ENCODE results near the gene POLR1E.
A peak's percentile ranks its signal among the peaks of the same experiment; 100 is the strongest.

Gene POLR1E

DNA sequence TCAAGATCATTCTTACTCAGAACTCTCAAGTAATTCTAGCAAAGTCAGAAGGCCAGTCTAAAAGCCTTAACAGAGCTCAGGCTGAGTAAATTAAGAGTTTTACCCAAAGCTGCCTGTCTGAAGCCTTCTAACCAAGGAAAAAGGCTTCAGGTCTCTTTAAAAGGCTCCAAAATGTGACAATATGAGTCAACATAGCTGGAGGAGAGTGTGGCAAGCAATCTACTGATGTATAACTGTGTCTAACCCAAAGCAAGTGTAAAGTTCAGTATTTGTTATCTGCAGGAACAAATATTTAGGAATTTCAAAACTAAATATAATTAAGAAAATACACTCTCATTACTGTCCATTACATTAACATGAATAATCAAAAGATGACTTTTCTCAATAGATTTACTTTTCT is 31.5 kb upstream of the POLR1E start:
- TF ChIP-seq MYC (IDR thresholded peaks at IDR 0.05; ENCODE audit: low read depth, low read length) (no peak), POLR2A (IDR thresholded peaks at IDR 0.05; ENCODE audit: extremely low read depth, insufficient read length) (no peak)
- TF ChIP-seq, protein P1, sequence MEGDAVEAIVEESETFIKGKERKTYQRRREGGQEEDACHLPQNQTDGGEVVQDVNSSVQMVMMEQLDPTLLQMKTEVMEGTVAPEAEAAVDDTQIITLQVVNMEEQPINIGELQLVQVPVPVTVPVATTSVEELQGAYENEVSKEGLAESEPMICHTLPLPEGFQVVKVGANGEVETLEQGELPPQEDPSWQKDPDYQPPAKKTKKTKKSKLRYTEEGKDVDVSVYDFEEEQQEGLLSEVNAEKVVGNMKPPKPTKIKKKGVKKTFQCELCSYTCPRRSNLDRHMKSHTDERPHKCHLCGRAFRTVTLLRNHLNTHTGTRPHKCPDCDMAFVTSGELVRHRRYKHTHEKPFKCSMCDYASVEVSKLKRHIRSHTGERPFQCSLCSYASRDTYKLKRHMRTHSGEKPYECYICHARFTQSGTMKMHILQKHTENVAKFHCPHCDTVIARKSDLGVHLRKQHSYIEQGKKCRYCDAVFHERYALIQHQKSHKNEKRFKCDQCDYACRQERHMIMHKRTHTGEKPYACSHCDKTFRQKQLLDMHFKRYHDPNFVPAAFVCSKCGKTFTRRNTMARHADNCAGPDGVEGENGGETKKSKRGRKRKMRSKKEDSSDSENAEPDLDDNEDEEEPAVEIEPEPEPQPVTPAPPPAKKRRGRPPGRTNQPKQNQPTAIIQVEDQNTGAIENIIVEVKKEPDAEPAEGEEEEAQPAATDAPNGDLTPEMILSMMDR (IDR thresholded peaks at IDR 0.05; ENCODE audit: low read depth, low read length): no peak
- TF ChIP-seq, protein P2, sequence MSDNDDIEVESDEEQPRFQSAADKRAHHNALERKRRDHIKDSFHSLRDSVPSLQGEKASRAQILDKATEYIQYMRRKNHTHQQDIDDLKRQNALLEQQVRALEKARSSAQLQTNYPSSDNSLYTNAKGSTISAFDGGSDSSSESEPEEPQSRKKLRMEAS (IDR thresholded peaks at IDR 0.05; ENCODE audit: low read depth, low read length): no peak
- no peak for DNase-seq (ENCODE audit: low read depth)
- no peak overlapping the region for H3K4me3 ChIP-seq (ENCODE audit: low read depth, low read length)

GRCh38 chr9:37455884-37456647 is 29.7 kb upstream of the POLR1E start:
- DNase-seq (ENCODE audit: low read depth): no peak
- TF ChIP-seq MYC (IDR thresholded peaks at IDR 0.05; ENCODE audit: low read depth, low read length) (no peak), POLR2A (IDR thresholded peaks at IDR 0.05; ENCODE audit: extremely low read depth, insufficient read length) (no peak)
- TF ChIP-seq, protein P2 (IDR thresholded peaks at IDR 0.05; ENCODE audit: low read depth, low read length): no peak
- TF ChIP-seq, protein P1 (IDR thresholded peaks at IDR 0.05; ENCODE audit: low read depth, low read length): no peak
- H3K4me3 ChIP-seq (ENCODE audit: low read depth, low read length): no peak overlapping the region

- TF ChIP-seq, protein P2 (IDR thresholded peaks at IDR 0.05; ENCODE audit: low read depth, low read length): no peak
- no peak for DNase-seq (ENCODE audit: low read depth)
- no peak overlapping the region for H3K4me3 ChIP-seq (ENCODE audit: low read depth, low read length)
These were observed 28.9 kb upstream of the POLR1E start for GRCh38 chr9:37456817-37457216.

DNA sequence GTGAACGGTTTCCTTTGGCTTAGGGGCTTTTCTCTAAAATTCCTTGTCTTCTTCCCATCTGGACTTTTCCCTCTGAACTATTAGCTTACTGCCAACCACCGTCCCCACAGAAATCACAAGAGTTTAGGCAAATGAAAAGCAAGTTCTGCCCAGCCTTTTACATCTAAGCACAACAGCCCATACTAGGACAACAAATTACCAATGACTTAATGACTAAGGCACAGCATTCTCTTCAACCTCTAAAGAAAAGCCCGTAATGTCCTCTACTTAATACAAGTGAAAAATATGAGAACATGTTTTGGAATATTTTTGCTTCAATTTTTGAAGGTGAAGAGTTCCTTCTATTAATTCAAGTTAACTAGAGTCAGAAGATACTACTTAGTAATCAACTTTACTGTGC is 21.7 kb upstream of the POLR1E start:
- H3K4me3 ChIP-seq (ENCODE audit: low read depth, low read length): peak overlapping the region; percentile 82
- TF ChIP-seq POLR2A (IDR thresholded peaks at IDR 0.05; ENCODE audit: extremely low read depth, insufficient read length): no peak
- TF ChIP-seq, protein P1 (IDR thresholded peaks at IDR 0.05; ENCODE audit: low read depth, low read length): no peak
- TF ChIP-seq MYC (IDR thresholded peaks at IDR 0.05; ENCODE audit: low read depth, low read length): no peak
- TF ChIP-seq, protein P2 (IDR thresholded peaks at IDR 0.05; ENCODE audit: low read depth, low read length): no peak
- no peak for DNase-seq (ENCODE audit: low read depth)

DNA sequence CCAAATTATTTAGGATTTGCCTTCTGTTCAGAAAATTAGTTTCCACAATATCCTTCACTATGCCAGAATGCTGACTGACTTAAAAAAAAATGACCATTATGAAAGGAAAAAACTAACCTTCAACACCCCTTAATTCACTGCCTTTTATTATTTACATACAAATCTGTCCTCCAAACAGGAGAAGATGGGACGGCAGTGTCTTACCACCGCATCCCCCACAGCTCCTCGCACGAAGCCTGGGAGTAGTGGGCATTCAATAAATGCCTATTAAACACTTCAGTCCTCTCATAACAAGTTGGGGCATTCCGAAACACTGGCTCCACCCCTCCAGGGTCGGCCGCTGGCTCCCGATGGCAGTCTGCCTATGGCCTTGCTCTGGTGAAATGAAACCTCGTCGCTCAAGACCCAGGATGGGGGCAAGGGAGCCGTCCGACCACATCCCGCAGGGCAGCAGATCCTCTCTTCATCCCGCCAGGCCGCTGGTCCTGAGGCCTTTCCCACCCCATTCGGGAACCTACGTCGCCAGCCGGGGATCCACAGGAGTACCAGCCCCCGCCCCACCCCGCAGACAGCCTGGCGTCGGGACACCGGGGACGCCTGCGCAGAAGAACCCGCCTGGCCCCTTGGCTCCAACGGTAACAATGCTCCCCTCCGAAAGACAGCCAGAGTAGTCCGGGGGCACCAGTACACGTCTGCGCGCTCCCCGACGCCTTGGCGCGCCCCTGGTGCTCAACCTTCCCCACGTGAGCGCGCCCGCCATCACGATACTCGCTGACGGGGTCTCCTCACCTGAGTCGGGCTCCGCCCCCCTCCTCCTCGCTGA is 21.1 kb upstream of the POLR1E start:
- TF ChIP-seq MYC (IDR thresholded peaks at IDR 0.05; ENCODE audit: low read depth, low read length) (no peak), POLR2A (IDR thresholded peaks at IDR 0.05; ENCODE audit: extremely low read depth, insufficient read length) (peak; percentile 17)
- TF ChIP-seq, protein P2 (IDR thresholded peaks at IDR 0.05; ENCODE audit: low read depth, low read length): no peak
- TF ChIP-seq, protein P1 (IDR thresholded peaks at IDR 0.05; ENCODE audit: low read depth, low read length): no peak
- peak overlapping the region; percentile 82 for H3K4me3 ChIP-seq (ENCODE audit: low read depth, low read length)
- peak; percentile 72 for DNase-seq (ENCODE audit: low read depth)

Data from NB4 (cell line).